ENCODE results near the gene NOC3L. TPM values are rescaled to one million over a fixed set of nuclear protein-coding genes. Genes with fewer than 3 reads are reported as not detected.
A peak's percentile ranks its signal among the peaks of the same experiment; 100 is the strongest.

The NOC3L gene
- total and polyA plus RNA-seq, 8 donors: 0.58 to 28.5 (median 6.4) TPM

DNA sequence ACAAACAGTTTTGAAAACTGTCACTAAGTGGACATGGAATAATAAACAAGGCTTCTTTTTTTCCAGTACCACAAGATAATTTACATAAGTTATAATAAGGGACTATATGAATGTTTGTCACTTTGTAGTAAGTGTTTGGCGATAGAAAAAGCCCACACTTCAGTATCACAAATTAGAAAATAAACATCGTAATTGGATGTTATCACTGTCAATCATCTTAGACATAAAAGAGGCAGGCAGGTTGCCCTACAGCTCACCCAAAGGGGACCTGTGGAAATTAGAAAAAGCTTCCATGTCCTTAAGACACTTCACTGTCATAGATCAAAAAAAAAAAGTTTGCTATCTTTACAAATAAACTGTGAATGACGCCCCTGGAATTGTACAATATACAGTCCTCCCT lies 3.6 kb upstream of the NOC3L start:
- intact Hi-C loops (cut with DNase I; ENCODE audit: low total_unique reads): loop anchor here (5.0 to 10.0 kb wide), 2 partner anchors 36 to 78 kb away; partner anchors contain the start of gene TBC1D12
- WGBS, 5 donors: 82 to 90% (median 87%) methylated on average over 3 of the region's 3 CpGs

DNA sequence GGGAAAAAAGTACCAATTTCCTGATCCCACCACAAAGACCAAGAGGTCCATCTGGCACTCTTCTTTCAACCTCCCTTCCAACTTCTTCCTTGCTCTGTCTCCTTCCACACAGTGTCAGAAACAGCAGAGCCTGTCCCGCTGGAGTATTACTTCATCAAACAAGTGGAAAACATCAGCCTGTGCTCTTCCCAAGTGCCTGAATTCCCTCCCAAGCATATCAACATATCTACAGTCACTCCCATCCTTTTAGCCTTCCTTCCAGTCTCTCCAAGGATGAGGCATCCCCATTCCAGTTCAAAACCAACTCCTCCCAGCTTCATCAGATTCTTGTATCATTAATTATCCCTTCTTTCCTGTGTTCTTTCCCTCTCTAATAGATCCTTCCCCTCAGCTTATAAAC lies 1.7 kb upstream of the NOC3L start:
- no peak overlapping the region for H3K4me3 ChIP-seq
- H3K9me3 ChIP-seq: no peaks in the 10 kb centered on the region
- DNase-seq: no peak
- TF ChIP-seq, protein P1, sequence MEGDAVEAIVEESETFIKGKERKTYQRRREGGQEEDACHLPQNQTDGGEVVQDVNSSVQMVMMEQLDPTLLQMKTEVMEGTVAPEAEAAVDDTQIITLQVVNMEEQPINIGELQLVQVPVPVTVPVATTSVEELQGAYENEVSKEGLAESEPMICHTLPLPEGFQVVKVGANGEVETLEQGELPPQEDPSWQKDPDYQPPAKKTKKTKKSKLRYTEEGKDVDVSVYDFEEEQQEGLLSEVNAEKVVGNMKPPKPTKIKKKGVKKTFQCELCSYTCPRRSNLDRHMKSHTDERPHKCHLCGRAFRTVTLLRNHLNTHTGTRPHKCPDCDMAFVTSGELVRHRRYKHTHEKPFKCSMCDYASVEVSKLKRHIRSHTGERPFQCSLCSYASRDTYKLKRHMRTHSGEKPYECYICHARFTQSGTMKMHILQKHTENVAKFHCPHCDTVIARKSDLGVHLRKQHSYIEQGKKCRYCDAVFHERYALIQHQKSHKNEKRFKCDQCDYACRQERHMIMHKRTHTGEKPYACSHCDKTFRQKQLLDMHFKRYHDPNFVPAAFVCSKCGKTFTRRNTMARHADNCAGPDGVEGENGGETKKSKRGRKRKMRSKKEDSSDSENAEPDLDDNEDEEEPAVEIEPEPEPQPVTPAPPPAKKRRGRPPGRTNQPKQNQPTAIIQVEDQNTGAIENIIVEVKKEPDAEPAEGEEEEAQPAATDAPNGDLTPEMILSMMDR (IDR thresholded peaks at IDR 0.05): no peak
- TF ChIP-seq POLR2A (IDR thresholded peaks at IDR 0.05) (no peak), POLR2AphosphoS5 (IDR thresholded peaks at IDR 0.05) (no peak), EP300 (IDR thresholded peaks at IDR 0.05) (no peak)
- H3K36me3 ChIP-seq: peaks cover 0 to 7% (median 3%) of the 10 kb centered on the region in 4 donors
- no peaks in the 10 kb centered on the region for H3K27me3 ChIP-seq
- WGBS, 5 donors: 72 to 87% (median 81%) methylated on average over 1 of the region's 1 CpG
- intact Hi-C loops (cut with DNase I; ENCODE audit: low total_unique reads): loop anchor here (10.0 kb wide), 1 partner anchor 80 kb away; no protein-coding TSS in a partner anchor
- peaks cover 0 to 27% (median 18%) of the 10 kb centered on the region in 4 donors for H3K4me1 ChIP-seq
- H3K27ac ChIP-seq: no peak overlapping the region

More for the DNA sequence above, 3.6 kb upstream of the NOC3L start:
- Histone ChIP-seq H3K4me1 (peaks cover 0 to 15% (median 11%) of the 10 kb centered on the region in 4 donors), H3K9me3 (no peaks in the 10 kb centered on the region), H3K4me3 (no peak overlapping the region), H3K27me3 (no peaks in the 10 kb centered on the region), H3K27ac (no peak overlapping the region), H3K36me3 (no peaks in the 10 kb centered on the region)
- TF ChIP-seq, protein P1 (IDR thresholded peaks at IDR 0.05): no peak
- TF ChIP-seq POLR2AphosphoS5 (IDR thresholded peaks at IDR 0.05) (no peak), POLR2A (IDR thresholded peaks at IDR 0.05) (no peak), EP300 (IDR thresholded peaks at IDR 0.05) (no peak)
- DNase-seq: no peak

DNA sequence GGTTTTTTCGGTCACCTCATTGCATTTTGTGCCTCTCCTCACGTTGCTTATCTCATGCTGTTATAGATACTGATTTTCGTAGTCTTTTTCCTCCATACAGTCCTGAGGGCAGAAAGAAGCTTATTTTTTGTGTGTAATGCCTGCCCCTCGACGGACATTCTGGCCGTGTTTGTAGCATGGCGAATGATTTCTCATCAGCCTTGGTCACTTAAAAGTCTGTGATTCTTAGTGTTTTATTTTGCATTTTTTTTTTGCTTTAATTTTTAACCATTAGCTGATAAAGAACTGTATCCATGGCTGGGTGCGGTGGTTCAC lies 469 bp upstream of the NOC3L start:
- WGBS, 5 donors: 33 to 42% (median 37%) methylated on average over 8 of the region's 8 CpGs
- Histone ChIP-seq H3K4me3 (peak overlapping the region; percentile 56 to 90 (median 67)), H3K9me3 (no peaks in the 10 kb centered on the region), H3K4me1 (peaks cover 0 to 34% (median 18%) of the 10 kb centered on the region in 4 donors), H3K27ac (peak overlapping the region in 3 of 5 donors; percentile 75 to 82 (median 82)), H3K27me3 (no peaks in the 10 kb centered on the region), H3K36me3 (peaks cover 0 to 18% (median 10%) of the 10 kb centered on the region in 4 donors)
- TF ChIP-seq, protein P1 (IDR thresholded peaks at IDR 0.05): peak in 1 of 7 experiments; percentile 37
- no peak for TF ChIP-seq POLR2AphosphoS5 (IDR thresholded peaks at IDR 0.05)
- intact Hi-C loops (cut with DNase I; ENCODE audit: low total_unique reads): loop anchor here (10.0 kb wide), 1 partner anchor 82 kb away; no protein-coding TSS in a partner anchor
- DNase-seq: no peak

- Histone ChIP-seq H3K36me3 (peaks cover 6 to 38% (median 29%) of the 10 kb centered on the region in 4 donors), H3K4me3 (peak overlapping the region in 2 of 4 donors; percentile 64 to 90), H3K4me1 (peaks cover 0 to 35% (median 18%) of the 10 kb centered on the region in 4 donors), H3K27ac (no peak overlapping the region), H3K27me3 (no peaks in the 10 kb centered on the region), H3K9me3 (no peaks in the 10 kb centered on the region)
- intact Hi-C loops (cut with DNase I; ENCODE audit: low total_unique reads): loop anchor here (10.0 kb wide), 1 partner anchor 84 kb away; no protein-coding TSS in a partner anchor
- WGBS, 5 donors: 64 to 70% (median 69%) methylated on average over 4 of the region's 4 CpGs
- DNase-seq: peak; percentile 37 to 53
- TF ChIP-seq EP300 (IDR thresholded peaks at IDR 0.05) (no peak), POLR2AphosphoS5 (IDR thresholded peaks at IDR 0.05) (no peak), POLR2A (IDR thresholded peaks at IDR 0.05) (no peak)
- TF ChIP-seq, protein P1 (IDR thresholded peaks at IDR 0.05): no peak
Observed at GRCh38 chr10:94361171-94361794, 1.5 kb downstream of the NOC3L start.

Data from stomach (tissue), 9 donors.